ENCODE data around the gene NCKAP5. TPM values are rescaled to one million over a fixed set of nuclear protein-coding genes. Genes with fewer than 3 reads are reported as not detected.

Gene NCKAP5
- polyA plus RNA-seq, 2 of the 4 experiments (the other 2 are of a cell fraction): 3.0 to 4.1 TPM

- no peak for DNase-seq (ENCODE audit: low read depth in 1 of 2, low spot score in 1 of 2)
- 29% methylated on average over 3 of the region's 3 CpGs for WGBS (ENCODE audit: missing lambda C conversion rate)
- no peak for ATAC-seq
- Histone ChIP-seq H3K4me3 (no peak overlapping the region), H3K4me2 (peak overlapping the region; percentile 40), H3K9me3 (no peaks in the 10 kb centered on the region), H3K27ac (no peak overlapping the region), H3K4me1 (no peaks in the 10 kb centered on the region)
- no peak for FAIRE-seq
- POLR2A ChIA-PET: no interaction called here
- TF ChIP-seq TP53 (CRISPR knock-in tag; IDR thresholded peaks at IDR 0.05): no peak
- TF ChIP-seq BHLHE40 (IDR thresholded peaks at IDR 0.05; ENCODE audit: low read depth, low read length): no peak
- TF ChIP-seq NR3C1 (IDR thresholded peaks at IDR 0.05): no peak
- no peak for TF ChIP-seq FOXS1 (CRISPR knock-in tag; IDR thresholded peaks at IDR 0.05)
- no peak for TF ChIP-seq EHF (CRISPR knock-in tag; IDR thresholded peaks at IDR 0.05)
- TF ChIP-seq ESRRA (IDR thresholded peaks at IDR 0.05; ENCODE audit: borderline replicate concordance, low read length): no peak
- TF ChIP-seq SREBF2 (IDR thresholded peaks at IDR 0.05): no peak
- no peak for TF ChIP-seq CEBPB (IDR thresholded peaks at IDR 0.05)
- no peak for TF ChIP-seq CHD2 (IDR thresholded peaks at IDR 0.05; ENCODE audit: low read length, partially characterized antibody)
- TF ChIP-seq RFX5 (IDR thresholded peaks at IDR 0.05): no peak
- TF ChIP-seq TFCP2L1 (CRISPR knock-in tag; IDR thresholded peaks at IDR 0.05): no peak
- no peak for TF ChIP-seq MYC (IDR thresholded peaks at IDR 0.05; ENCODE audit: borderline replicate concordance, low read length)
- no peak for TF ChIP-seq ZC3H11A (IDR thresholded peaks at IDR 0.05)
- TF ChIP-seq HEYL (CRISPR knock-in tag; IDR thresholded peaks at IDR 0.05): no peak
- no peak for TF ChIP-seq REST (IDR thresholded peaks at IDR 0.05)
- TF ChIP-seq HES2 (IDR thresholded peaks at IDR 0.05): no peak
- TF ChIP-seq CHD4 (IDR thresholded peaks at IDR 0.05; ENCODE audit: borderline replicate concordance): no peak
- TF ChIP-seq HOXB13 (CRISPR knock-in tag; IDR thresholded peaks at IDR 0.05; ENCODE audit: low read depth): no peak
- TF ChIP-seq, protein P1, sequence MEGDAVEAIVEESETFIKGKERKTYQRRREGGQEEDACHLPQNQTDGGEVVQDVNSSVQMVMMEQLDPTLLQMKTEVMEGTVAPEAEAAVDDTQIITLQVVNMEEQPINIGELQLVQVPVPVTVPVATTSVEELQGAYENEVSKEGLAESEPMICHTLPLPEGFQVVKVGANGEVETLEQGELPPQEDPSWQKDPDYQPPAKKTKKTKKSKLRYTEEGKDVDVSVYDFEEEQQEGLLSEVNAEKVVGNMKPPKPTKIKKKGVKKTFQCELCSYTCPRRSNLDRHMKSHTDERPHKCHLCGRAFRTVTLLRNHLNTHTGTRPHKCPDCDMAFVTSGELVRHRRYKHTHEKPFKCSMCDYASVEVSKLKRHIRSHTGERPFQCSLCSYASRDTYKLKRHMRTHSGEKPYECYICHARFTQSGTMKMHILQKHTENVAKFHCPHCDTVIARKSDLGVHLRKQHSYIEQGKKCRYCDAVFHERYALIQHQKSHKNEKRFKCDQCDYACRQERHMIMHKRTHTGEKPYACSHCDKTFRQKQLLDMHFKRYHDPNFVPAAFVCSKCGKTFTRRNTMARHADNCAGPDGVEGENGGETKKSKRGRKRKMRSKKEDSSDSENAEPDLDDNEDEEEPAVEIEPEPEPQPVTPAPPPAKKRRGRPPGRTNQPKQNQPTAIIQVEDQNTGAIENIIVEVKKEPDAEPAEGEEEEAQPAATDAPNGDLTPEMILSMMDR (IDR thresholded peaks at IDR 0.05): no peak
- CTCF ChIA-PET: no interaction called here
Observed at GRCh38 chr2:133097666-133098065, 470.6 kb downstream of the NCKAP5 start.

- 40% methylated on average over 3 of the region's 3 CpGs for WGBS (ENCODE audit: missing lambda C conversion rate)
- TF ChIP-seq RAD21 (conservative IDR thresholded peaks at IDR 0.05 in 1 of 2, IDR thresholded peaks at IDR 0.05 in 1 of 2): no peak
- no peak for TF ChIP-seq NR3C1 (IDR thresholded peaks at IDR 0.05)
- no peak for TF ChIP-seq JUN (IDR thresholded peaks at IDR 0.05)
- TF ChIP-seq RCOR1 (IDR thresholded peaks at IDR 0.05; ENCODE audit: low read depth, low read length): no peak
- TF ChIP-seq CEBPB (IDR thresholded peaks at IDR 0.05): no peak
- no peak for TF ChIP-seq FOXS1 (CRISPR knock-in tag; IDR thresholded peaks at IDR 0.05)
- no peak for TF ChIP-seq KDM1A (IDR thresholded peaks at IDR 0.05; ENCODE audit: low read depth)
- TF ChIP-seq GATA3 (IDR thresholded peaks at IDR 0.05; ENCODE audit: borderline replicate concordance): no peak
- TF ChIP-seq HOXB5 (CRISPR knock-in tag; IDR thresholded peaks at IDR 0.05): no peak
- TF ChIP-seq MAZ (IDR thresholded peaks at IDR 0.05; ENCODE audit: borderline replicate concordance, low read depth, low read length): no peak
- no peak for TF ChIP-seq BHLHE40 (IDR thresholded peaks at IDR 0.05; ENCODE audit: low read depth, low read length)
- Histone ChIP-seq H3K27ac (no peak overlapping the region), H3K4me3 (no peak overlapping the region), H3K4me2 (no peak overlapping the region), H3K9me3 (no peaks in the 10 kb centered on the region), H3K4me1 (no peaks in the 10 kb centered on the region)
- no peak for DNase-seq (ENCODE audit: low read depth in 1 of 2, low spot score in 1 of 2)
- ChIA-PET CTCF (interaction anchor here (1.0 kb wide), 1 partner anchor 752 kb away, joined by 4 read pairs; no protein-coding TSS in a partner anchor), POLR2A (no interaction called here)
- FAIRE-seq: no peak
- no peak for ATAC-seq
Observed at GRCh38 chr2:133092571-133092970, 475.7 kb downstream of the NCKAP5 start.

Data from A549 (cell line).